LNCAP (cell line): ENCODE measurements around the gene CELSR3.

Experiments
- TF ChIP-seq, protein P1 (sequence below): fragments of 450-650 bp; IDR thresholded peaks from 2 replicates; pipeline ENCODE4 v1.5.1; 2017; ENCODE audit warnings: mild to moderate bottlenecking

CELSR3 gene

GRCh38 chr3:48685293-48685602 is 22.6 kb upstream of the CELSR3 start:
- TF ChIP-seq, protein P1, sequence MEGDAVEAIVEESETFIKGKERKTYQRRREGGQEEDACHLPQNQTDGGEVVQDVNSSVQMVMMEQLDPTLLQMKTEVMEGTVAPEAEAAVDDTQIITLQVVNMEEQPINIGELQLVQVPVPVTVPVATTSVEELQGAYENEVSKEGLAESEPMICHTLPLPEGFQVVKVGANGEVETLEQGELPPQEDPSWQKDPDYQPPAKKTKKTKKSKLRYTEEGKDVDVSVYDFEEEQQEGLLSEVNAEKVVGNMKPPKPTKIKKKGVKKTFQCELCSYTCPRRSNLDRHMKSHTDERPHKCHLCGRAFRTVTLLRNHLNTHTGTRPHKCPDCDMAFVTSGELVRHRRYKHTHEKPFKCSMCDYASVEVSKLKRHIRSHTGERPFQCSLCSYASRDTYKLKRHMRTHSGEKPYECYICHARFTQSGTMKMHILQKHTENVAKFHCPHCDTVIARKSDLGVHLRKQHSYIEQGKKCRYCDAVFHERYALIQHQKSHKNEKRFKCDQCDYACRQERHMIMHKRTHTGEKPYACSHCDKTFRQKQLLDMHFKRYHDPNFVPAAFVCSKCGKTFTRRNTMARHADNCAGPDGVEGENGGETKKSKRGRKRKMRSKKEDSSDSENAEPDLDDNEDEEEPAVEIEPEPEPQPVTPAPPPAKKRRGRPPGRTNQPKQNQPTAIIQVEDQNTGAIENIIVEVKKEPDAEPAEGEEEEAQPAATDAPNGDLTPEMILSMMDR: no peak

DNA sequence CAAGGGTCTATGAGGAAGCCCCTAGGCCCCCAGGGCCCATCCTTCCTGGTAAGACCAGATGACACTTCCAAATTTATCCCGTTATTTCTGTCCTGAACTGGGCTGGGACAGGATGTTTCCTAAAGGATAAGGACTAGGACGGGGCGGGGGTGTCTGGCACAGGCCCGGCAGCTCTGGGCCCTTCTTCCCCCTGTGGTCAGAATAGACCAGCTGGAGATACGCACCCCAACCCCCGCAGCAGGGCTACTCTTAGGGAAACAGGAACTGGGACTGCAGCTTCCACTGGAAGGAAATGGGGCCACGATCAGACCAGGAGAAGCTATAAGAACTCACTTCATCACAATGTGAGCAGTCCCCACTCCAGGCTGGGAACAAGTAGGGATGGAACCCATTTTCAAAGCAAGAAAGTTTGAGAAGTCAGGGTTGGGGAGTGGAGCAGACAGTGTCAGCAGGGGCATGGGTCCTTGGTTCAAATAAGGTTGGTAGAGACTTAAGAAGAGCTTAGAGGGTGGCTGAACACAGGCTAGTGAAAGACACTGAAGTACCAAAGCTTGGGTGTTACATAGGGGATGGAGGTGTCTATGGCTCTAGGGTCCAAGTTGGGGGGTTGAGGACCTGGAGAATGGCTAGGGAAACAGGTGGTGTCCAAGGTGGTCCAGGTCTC is 21.9 kb upstream of the CELSR3 start:
- TF ChIP-seq, protein P1: no peak

DNA sequence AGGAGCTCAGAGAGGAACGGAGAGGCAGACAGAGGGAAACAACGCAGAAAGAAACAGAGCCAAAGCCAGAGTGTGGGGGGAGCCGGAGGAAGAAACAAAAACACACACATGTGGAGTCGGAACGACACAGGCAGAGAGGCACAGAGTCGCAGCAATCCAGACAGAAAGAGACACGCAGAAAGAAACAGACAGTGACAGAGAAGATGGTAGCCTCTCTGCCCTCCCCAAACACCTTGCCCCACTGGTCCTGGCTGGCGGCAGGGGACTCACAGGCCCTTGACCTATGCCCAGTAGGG is 21.3 kb upstream of the CELSR3 start:
- TF ChIP-seq, protein P1: no peak

DNA sequence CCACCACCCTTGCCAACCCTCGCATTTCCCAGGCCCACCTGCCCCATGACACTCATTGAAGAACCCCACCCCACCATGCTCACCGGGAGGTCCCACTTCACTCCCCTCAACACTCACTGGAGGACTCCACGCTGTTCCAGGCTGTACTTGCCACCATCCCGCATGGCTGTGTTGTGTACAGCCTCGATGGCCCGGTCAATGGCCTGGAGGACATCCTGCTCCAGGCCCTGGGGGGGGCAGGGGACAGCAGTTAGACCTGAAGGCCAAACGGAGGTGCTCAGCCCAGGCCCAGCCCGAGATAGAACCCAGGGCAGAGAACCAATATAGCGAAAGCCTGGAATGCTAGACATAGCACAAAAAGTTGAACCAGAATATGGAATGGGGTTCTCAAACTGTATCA is 20.1 kb upstream of the CELSR3 start:
- TF ChIP-seq, protein P1: no peak

DNA sequence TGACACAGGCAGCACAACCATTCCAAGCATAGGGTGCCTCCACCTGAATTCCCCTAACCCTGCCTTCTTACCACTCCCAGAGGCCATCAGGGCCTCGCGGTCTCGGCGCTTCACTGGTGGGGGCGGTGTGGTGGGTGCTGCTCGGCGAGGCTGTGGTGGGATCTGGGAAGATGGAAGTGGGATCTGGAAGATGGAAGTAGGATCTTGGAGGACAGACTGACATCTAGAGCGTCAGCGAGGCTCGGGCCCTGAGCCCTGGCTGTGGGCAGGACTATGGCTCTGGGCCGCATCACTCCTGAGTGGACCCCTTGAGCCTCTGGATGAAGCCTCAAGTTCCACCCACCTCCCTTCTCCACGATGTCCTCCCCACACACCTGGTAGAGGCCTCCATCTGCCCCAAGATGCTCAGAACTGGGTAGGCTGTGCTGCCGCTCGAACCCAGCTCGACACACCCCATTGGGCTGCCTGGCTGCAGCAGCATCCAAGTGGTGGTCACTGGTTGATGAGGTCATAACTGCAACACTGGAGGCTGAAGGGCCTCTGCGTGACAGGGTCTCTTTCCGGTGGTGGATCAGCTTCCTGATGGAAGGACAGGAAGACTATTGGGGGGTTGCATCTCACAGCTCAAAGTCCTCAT is 19.4 kb upstream of the CELSR3 start:
- TF ChIP-seq, protein P1: no peak

DNA sequence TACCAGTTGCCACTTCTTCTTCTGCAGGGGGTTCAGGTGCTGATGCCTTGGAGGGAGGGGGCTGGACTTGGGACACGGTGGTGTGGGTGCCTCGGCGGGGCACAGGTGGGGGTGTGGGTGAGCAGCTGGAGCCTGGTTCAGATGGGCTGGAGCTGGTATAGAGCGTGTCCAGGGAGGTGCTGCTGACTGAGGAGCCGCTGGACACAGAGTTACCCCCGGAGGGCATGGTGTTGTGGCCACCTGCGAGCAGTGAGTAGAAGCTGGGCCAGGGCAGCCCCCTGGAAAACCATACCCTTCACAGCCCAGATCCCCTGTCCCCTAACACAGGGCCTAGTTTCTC is 18.8 kb upstream of the CELSR3 start:
- TF ChIP-seq, protein P1: no peak

DNA sequence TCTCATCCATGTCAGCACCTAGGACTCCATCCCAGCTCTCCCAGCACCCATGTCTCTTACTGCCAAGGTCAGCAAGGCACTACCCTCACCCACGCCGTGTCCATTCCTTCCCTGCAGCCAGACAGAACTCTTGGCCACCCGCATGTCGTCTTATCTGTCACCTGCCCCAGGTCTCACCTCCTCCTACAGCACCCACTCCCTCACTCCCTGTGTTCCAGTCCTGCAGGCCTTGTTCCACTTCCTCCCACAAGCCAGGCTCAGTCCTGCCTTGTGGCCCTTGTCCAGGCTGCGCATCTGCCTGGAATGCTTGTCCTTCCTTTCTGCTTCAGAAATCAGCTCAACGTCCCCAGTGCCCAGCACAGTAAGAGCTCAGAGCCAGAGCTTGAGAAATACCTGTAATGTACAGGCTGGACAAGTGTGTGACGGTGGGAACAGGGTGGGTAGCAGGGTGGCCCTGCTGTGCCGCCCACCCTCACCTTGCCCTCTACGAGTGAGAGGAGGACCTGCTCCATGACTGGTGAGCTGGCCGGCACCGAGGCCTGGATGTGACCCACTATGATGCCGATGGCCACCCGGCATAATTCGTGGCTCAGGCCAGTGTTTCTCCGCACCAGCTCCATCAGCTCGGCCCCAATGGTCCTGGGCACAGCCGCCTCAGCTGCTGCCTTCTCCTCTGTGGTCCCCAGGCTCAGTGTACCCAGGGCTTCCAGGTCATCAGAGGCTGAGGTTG is 18.3 kb upstream of the CELSR3 start:
- TF ChIP-seq, protein P1: no peak
